Hematopoietic multipotent progenitor cell treated with erythropoietin and hydrocortisone succinate and interleukin-3 and kit ligand, for 17 days (in vitro differentiated cells): ENCODE data around the gene PRKG1.

Experiments
- DNase-seq: peaks from one replicate; pipeline ENCODE4 v3.0.0-alpha.2; 2015; ENCODE audit warnings: low spot score

PRKG1 gene

DNA sequence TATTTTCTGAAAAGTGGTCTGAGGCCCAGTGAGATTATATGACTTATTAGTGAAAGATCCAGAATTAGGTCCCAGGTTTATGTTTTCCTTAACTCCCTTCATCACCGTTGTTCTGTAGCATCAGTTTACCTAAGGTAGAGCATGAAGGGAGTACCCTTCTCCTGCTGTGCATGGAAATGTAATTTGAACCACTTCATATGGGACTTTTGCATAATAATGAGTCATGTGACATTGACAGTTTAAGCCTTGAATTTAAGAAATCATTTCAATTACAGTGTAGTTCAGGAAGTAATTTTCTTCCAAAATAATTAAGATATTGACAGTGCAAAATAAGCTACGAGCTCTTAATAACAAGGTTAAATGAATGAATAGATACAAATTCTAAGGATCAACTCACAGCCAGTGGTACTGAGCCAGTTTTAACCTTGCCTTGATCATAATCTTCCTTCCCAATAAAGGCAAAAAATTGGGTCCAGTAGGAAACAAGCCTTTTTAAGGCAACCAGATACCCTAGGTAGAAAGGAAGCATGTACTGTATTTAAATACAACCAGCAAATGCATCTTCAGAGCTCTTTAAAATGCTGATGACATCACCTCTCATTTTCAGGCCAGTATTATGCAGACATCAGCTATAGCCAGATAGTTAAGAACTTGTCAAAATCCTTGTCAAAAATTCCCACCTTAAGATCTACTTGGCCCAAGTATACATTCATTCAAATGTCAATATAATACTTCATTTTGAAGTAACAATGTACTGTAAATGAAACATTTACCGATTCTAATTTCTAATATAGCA, 1191.0 kb downstream of the PRKG1 start:
- DNase-seq: no peak

DNA sequence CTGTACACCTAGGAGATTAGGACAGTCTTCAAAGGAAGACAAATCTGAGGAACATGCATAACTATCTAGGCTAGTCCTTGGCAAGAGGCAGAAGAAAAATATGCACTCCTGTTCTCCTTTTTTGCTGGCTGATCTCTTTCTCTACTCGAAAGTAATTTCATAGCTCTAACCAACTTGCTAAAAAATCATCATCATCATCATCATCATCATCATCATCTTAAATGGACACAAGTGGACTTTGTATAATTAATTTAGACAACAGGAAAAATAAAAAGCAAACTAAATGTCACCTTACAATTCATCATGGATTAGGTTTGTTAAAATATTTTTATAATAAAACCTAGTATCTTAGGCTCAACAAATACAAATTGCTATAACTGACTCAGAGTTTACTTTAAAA, 1192.6 kb downstream of the PRKG1 start:
- DNase-seq: no peak

DNA sequence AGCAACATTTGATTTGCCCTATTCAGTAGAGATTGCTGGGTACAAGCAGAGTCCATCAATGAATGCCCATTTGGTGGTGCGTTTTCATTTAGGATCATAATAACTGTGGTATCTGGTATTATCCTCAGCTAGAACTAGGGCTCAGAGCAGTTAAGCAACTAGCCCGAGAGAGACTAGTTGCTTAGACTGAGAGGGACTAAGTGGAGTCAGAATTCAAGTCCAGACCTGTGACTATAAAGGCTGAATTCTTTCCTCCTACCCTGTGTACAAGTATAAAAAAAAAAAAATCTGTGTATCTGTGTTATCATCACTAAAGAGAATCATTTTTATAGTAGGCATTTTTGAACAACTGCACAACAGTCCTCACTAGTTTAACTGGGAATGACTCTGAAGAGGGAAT, 1194.5 kb downstream of the PRKG1 start:
- DNase-seq: no peak

DNA sequence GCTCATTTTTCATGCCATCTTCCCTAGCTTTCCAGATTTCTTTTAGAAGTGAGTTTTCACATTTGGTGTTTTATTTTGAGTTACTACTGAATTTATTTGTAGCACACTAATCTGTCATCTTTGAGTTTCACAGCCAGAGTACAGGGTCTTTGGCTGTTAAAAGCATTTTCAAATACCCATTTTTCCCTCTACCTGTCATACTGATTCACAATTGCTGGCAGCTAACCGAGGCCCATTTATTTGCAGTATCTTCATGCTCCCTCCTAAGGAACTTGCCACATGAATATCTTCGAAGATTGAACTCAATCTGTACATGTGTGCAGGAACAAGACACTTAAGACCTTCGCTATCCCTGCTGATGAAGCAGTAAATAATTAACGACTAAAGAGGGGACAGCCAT, 1194.9 kb downstream of the PRKG1 start:
- DNase-seq: no peak

DNA sequence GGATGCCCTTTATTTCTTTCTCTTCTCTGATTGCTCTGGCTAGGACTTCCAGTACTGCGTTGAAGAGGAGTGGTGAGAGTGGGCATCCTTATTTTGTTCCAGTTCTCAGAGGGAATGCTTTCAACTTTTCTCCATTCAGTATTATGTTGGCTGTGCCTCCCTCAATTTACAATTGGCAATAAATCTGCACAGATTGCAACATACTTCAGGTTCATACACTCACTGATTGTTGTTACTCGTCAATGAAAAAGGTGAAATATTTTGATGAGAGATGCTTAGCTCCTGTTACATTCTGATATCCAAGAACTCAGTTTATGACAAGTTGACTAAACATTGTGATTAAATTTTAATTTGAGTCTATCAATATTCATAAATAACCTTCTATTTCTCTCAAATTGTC, 1201.9 kb downstream of the PRKG1 start:
- no peak for DNase-seq

DNA sequence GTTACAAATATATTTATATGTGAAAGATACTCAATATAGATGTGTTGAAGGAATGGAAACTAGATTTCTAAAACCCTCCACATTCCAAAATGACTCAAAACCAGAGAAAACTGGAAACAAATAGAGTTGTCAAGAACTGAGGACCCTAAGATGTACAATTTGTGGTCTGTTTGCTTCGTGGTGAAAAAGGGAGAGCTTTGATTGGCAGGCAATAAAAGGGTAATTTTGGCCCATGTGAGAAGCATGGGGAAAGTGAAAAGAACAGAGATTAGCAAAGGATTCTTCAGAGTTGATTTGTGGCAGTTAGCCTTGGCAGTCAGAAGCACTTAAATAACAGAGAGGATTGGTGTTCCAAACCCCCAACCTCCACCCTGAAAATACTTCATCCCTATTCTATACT, 1202.7 kb downstream of the PRKG1 start:
- DNase-seq: no peak

DNA sequence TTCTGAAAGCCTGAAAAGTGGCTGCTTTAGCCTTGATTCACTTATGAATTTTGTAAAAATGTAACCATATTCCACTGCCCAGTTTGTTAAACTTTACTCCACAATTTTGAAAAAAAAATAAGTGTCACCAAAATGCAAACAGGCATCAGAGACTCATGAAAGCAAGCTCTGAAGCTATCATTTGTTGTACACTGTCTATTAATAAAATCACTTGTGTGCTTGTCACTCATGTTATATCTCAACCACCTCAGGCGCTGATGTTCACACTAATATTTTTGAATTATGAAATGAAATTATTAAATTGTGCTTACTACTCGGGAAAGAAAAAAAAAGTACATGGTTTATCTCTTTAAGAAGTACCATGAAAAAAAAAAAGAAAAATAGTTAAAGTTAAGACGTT, 1205.3 kb downstream of the PRKG1 start:
- no peak for DNase-seq

DNA sequence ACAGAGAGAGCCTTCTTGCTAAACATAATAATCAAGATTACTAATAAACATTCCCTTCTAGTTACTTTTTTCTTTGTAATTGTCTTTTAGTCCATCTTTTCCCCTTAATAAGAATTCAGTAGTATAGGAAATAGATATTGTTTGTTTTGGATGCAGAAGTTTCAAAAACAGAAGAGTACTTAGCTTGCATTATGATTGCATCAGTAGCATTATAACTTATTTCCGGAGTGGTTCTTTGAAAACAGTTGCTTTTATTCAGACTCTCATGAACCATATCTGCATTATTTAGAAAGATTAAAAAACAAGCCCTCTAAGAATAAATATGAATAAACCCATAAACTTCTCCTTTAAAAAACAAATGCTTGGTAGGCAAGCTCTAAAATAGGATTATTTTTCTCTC, 1205.8 kb downstream of the PRKG1 start:
- no peak for DNase-seq

DNA sequence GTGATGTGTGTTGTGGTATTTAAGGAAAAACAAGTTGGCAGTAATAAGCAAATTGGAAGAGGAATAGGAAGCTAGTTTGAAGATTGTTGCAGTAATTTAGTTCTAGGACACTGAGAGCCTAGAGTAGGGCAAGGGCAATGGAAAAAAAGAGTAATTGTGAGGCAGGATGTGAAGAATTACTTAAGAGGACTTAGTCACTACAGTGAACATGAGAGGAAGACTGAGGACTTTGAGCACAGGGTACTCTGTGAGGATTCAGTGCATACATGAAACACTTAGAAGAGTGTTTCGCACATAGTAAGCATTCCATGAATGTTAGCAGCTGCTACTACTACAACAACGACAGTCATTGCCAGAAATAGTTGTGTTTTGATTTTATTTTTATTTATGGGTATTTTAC, 1208.9 kb downstream of the PRKG1 start:
- no peak for DNase-seq

DNA sequence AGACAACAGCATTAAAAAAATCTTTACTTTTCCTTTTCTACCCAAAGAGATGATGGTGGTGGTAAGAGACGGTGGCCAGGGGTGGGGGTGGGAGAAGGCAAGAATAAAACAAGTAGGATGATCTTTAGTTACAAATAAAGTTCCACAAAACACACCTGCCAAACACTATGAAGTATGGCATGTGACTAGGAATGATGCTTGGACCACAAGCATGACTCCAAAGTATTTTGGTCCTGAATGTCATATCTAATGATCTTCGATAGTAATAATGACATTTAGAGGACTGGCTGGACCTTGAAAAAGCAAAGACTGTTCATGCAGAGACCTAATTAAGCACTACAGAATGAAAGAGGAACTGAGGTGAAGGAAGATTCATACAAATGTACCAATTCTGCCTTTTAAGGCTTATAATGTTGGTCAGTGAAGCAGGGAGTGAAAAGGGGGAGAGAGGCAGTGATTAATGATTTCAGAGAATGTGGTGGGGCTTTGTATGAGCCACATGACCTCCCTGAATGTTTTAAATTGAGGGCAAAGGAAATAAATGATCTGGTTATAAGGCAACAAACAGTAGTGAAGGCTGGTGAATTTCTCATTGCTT, 1210.2 kb downstream of the PRKG1 start:
- DNase-seq: no peak

DNA sequence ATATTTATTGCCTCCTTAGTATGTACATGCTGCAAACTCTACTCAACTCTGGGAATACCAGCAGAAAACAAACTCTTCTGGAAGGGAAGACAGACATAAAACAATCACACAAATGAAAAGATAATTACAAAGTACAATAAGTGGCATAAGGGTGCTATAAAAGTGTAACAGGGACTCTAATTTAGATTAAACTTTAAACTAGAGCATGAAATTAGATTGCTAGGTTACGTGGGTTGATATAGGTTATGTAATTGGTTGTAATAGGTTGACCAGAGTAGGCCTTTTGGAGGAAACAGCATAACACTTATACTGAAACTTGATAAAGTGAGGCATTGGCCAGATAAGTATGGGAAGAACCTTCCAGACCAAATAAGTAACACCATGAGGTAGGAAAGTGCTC, 1213.6 kb downstream of the PRKG1 start:
- DNase-seq: no peak

DNA sequence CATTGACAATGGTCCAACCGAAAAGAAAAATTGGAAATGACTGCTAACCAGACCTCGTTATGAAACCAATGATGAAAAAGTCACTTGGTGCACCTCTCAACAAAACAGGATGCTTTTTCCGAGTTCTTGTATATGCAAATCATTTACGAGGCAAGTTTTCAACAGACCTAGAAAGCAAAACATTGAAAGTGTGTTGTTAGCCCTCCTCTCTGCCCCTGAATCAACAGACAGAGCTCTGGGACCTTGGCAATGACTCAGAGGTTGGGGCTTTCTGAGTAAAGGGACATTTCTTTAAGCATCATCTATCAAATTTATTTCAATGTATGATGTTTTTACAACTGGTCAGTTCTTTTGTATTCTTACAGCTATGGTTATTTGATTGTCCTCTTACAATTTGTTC, 1223.5 kb downstream of the PRKG1 start:
- no peak for DNase-seq

DNA sequence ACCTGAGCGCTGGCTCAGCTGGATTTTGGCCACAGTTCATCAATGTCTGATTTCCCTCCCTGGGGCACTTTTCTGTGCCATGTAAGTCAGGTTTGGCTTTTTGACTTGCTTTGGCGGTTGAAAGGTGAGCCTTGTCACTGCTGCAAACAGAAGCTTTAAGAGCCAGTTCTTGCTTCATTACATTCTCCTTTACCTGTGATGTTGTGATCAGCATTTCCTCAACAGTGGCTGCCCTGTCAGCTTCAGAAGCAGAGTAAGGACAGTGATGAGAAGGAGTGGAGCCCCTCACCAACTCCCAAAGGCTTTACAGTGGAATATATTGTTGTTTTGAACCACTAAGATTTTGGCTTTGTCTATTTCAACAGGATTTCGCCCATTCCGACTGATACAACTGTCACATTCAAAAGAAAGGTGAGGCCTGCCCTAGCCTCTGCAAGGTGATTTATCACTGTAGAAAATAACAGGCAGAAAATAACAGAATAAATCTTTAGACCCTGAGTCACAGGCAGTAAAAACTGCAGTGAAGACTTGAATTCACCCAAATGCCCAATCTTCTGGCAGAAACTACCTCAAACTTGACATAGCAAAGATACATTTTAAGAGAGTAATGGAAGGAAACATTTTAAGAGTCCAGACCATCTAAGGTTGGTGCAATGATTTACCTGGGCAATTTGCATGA, 1226.5 kb downstream of the PRKG1 start:
- DNase-seq: no peak

DNA sequence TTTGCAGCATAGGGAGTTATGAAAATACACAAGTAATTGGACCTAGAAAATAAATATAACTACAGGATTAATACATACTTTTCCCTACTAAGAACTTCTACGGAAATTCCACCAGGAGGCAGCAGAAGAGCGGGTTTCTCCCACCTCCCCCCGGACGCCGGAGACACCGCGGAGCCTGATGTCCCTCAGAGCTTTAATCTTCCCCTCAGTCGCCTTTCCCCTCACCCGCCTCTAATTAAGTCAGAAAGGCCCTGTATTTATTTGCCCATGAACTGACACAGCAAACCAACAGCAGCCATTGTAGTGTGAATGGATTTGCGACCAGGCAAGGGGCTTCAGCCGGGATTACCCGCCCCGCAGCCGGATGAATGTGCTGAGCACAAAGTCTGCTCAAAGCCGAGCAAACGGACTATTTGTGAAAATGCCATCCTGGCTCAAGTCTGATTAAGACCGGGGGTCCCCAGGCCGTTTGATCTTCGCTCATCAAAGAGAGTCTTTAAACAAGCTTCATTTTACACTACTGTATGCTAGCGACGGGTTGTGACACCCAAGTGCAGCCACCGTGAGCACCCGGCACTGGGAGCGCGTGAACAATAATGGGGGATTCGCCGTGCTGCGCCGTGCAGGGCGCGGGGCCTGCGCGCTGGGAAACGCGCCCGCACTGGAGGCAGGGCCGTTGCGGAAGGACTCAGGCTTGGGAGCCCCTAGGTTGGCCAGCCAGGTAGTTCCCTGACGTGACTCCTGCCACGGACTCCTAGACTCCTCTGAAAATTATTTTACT, 1234.2 kb downstream of the PRKG1 start:
- DNase-seq: no peak

DNA sequence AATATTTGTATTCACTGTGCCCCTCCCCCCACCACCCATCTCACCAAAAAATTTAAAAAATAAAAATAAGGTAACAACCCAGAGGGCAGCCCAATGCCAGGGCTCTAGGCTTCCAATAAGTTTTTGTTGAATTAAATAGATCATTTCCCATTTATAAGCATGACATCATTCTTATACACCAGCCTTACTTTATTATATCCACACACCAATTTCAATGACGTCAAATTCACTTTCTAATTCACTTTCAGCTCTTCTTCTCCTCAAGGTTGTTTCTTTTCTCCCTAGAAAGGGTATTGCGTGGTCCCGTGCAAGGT, 1238.6 kb downstream of the PRKG1 start:
- DNase-seq: no peak

DNA sequence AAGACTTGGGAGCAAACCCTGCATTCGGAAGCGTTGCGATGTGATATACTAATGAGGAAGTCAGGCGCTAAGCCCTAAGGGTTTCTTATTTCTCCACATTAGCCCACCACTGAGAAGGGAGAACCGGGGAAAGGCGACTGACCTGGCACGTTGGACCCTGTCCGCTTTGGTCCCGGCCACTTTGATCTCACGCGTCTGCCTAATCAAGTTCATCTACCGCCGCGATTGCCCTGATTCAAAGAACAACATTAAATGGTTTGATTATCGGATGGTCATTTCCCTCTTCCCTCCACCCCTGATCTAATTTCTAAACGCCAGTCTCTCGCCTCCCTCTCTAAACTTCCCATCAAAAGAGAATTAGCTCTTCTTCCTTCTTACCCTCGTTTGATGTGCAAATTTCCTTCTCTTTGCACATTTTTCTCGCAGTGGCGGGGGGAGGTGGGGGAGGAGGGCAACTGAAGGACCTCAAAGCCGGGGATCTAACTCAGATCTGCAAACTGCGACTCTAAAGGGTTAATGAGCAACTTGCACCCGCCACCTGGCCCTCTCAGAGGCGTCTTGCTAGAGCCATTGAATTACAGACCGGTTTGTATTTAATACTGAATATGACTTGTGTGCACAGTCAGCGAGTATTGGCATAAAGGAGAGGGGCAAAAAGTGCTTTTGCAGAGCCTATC, 1239.1 kb downstream of the PRKG1 start:
- DNase-seq: no peak

DNA sequence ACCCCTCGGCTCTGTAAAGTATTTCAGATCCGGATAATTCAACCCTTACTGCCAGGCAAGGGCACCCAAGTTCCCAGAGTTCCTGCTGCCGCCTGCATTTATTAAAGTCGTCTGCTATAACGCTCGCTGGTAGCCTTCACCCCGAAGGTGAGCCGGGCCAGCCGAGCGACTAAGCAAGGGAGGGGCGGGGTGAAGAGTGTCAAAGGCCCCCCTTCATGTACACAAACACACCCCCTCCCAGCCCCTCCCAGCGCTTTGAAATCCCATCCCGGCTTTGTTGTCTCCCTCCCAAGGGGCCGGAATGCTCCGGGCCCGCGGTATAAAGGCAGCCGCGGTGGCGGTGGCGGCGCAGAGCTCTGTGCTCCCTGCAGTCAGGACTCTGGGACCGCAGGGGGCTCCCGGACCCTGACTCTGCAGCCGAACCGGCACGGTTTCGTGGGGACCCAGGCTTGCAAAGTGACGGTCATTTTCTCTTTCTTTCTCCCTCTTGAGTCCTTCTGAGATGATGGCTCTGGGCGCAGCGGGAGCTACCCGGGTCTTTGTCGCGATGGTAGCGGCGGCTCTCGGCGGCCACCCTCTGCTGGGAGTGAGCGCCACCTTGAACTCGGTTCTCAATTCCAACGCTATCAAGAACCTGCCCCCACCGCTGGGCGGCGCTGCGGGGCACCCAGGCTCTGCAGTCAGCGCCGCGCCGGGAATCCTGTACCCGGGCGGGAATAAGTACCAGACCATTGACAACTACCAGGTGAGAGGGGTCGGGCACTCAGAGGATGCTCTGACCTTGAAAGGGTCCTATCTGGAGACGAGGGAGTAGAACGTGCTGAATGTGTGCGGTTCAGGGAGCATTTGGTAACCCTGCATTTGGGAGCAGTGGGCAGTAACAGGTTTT, 1239.9 kb downstream of the PRKG1 start, which contains the start of gene DKK1:
Gene DKK1 (plus strand): TSS at position 349 of the 889 bp plus-strand sequence. CDS start 154 bp downstream, at position 503.
- no peak for DNase-seq

DNA sequence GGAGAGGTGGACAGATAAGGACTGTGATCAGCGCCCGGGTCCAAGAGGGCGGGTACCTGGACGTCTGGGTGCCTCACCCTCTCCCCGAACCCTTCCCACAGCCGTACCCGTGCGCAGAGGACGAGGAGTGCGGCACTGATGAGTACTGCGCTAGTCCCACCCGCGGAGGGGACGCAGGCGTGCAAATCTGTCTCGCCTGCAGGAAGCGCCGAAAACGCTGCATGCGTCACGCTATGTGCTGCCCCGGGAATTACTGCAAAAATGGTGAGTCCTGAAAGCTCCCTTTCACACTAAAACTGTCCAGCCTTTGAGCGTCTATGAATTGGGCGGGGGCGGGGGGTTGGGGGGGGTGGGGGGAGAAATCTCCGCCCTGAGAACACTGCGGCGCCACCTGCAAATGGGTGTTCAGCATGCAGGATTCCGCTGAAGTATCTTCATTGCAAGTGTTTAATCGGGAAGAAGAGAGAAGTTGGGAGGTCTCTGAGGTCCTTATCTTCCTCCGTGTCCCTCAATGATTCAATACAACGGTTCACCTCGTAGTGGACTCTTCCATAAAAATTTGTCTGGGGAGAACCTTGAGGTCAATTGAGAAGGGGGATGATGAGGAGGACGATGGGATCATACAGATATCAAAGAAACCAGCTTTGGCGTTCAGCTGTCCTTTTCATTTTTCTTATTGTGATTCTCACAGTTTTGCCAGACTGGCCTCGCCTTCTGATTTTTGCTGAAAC, 1240.7 kb downstream of the PRKG1 start:
- no peak for DNase-seq

DNA sequence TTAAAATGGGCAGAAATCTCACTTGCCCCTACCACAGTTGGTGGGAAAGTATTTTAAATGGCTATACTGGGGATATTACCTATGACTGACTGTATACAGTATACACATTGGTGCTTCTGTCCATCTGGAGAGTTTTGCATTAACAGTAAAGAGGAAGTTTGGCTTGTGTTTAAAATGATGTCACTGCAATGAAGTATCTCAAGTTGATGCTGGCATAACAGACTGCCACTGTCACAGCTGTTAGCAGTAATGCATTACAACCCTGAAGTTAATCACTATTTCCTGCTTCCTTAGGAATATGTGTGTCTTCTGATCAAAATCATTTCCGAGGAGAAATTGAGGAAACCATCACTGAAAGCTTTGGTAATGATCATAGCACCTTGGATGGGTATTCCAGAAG, 1241.7 kb downstream of the PRKG1 start:
- no peak for DNase-seq

DNA sequence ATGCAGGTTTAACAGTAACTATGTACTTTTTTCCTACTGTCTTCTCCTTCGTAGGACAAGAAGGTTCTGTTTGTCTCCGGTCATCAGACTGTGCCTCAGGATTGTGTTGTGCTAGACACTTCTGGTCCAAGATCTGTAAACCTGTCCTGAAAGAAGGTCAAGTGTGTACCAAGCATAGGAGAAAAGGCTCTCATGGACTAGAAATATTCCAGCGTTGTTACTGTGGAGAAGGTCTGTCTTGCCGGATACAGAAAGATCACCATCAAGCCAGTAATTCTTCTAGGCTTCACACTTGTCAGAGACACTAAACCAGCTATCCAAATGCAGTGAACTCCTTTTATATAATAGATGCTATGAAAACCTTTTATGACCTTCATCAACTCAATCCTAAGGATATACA, 1242.2 kb downstream of the PRKG1 start:
- no peak for DNase-seq
